22Rv1 (cell line): ENCODE results near the gene SNAP47.

ENCODE experiments used
- CTCF ChIP-seq: fragments of 450-650 bp; IDR thresholded peaks from 2 replicates; pipeline ENCODE4 v1.5.1; 2017; ENCODE audit warnings: mild to moderate bottlenecking
- ZFX ChIP-seq: fragments of 450-650 bp; IDR thresholded peaks from 2 replicates; pipeline ENCODE4 v1.6.1; 2017; ENCODE audit warnings: antibody characterized with exemption, borderline replicate concordance

- TF ChIP-seq CTCF (no peak), ZFX (no peak)
These were observed 60.5 kb downstream of the SNAP47 start for GRCh38 chr1:227795732-227796131.
